ENCODE results near the gene ARMC7.
A peak's percentile ranks its signal among the peaks of the same experiment; 100 is the strongest.

The ARMC7 gene

GRCh38 chr17:75146592-75146991 is 36.8 kb downstream of the ARMC7 start:
- no peak overlapping the region for H2AFZ ChIP-seq
- H3K9ac ChIP-seq, result no peak overlapping the region
- no peaks in the 10 kb centered on the region for H3K36me3 ChIP-seq (ENCODE audit: control insufficient read depth, insufficient read depth, low read length)
- H3K4me3 ChIP-seq (ENCODE audit: low read depth, low read length), result no peak overlapping the region
- no peak overlapping the region for H3K27ac ChIP-seq
- no peaks in the 10 kb centered on the region for H3K27me3 ChIP-seq (ENCODE audit: control insufficient read depth, insufficient read depth, low read length)
- H3K9me3 ChIP-seq (ENCODE audit: control insufficient read depth, low read length), result no peaks in the 10 kb centered on the region
- H3K4me2 ChIP-seq (ENCODE audit: low read length), result no peak overlapping the region
- H3K79me2 ChIP-seq, result no peaks in the 10 kb centered on the region
- no peak for TF ChIP-seq CTCF (IDR thresholded peaks at IDR 0.05)
- no peaks in the 10 kb centered on the region for H3K4me1 ChIP-seq

GRCh38 chr17:75147878-75148546 is 38.2 kb downstream of the ARMC7 start:
- Histone ChIP-seq H2AFZ (no peak overlapping the region), H3K9me3 (ENCODE audit: control insufficient read depth, low read length) (no peaks in the 10 kb centered on the region), H3K4me3 (ENCODE audit: low read depth, low read length) (no peak overlapping the region), H3K9ac (no peak overlapping the region), H3K36me3 (ENCODE audit: control insufficient read depth, insufficient read depth, low read length) (no peaks in the 10 kb centered on the region), H3K79me2 (peaks cover 5% of the 10 kb centered on the region), H3K27ac (no peak overlapping the region), H3K27me3 (ENCODE audit: control insufficient read depth, insufficient read depth, low read length) (no peaks in the 10 kb centered on the region), H3K4me2 (ENCODE audit: low read length) (no peak overlapping the region), H3K4me1 (no peaks in the 10 kb centered on the region)
- no peak for TF ChIP-seq CTCF (IDR thresholded peaks at IDR 0.05)

GRCh38 chr17:75151930-75152329 is 42.2 kb downstream of the ARMC7 start:
- Histone ChIP-seq H3K36me3 (ENCODE audit: control insufficient read depth, insufficient read depth, low read length) (no peaks in the 10 kb centered on the region), H3K79me2 (peaks cover 7% of the 10 kb centered on the region), H3K4me3 (ENCODE audit: low read depth, low read length) (no peak overlapping the region), H3K9ac (no peak overlapping the region), H2AFZ (no peak overlapping the region), H3K4me2 (ENCODE audit: low read length) (no peak overlapping the region), H3K27me3 (ENCODE audit: control insufficient read depth, insufficient read depth, low read length) (no peaks in the 10 kb centered on the region), H3K4me1 (no peaks in the 10 kb centered on the region), H3K27ac (no peak overlapping the region), H3K9me3 (ENCODE audit: control insufficient read depth, low read length) (no peaks in the 10 kb centered on the region)
- no peak for TF ChIP-seq CTCF (IDR thresholded peaks at IDR 0.05)

GRCh38 chr17:75152523-75152921 is 42.8 kb downstream of the ARMC7 start:
- H3K9me3 ChIP-seq (ENCODE audit: control insufficient read depth, low read length), result no peaks in the 10 kb centered on the region
- TF ChIP-seq CTCF (IDR thresholded peaks at IDR 0.05), result no peak
- peaks cover 7% of the 10 kb centered on the region for H3K79me2 ChIP-seq
- H3K4me3 ChIP-seq (ENCODE audit: low read depth, low read length), result no peak overlapping the region
- H3K27me3 ChIP-seq (ENCODE audit: control insufficient read depth, insufficient read depth, low read length), result no peaks in the 10 kb centered on the region
- H3K9ac ChIP-seq, result no peak overlapping the region
- H2AFZ ChIP-seq, result peak overlapping the region; percentile 82
- no peak overlapping the region for H3K27ac ChIP-seq
- no peak overlapping the region for H3K4me2 ChIP-seq (ENCODE audit: low read length)
- no peaks in the 10 kb centered on the region for H3K4me1 ChIP-seq
- H3K36me3 ChIP-seq (ENCODE audit: control insufficient read depth, insufficient read depth, low read length), result no peaks in the 10 kb centered on the region
